HFFc6 (cell line): ENCODE results near the gene SHLD1. TPM values are rescaled to one million over a fixed set of nuclear protein-coding genes. Genes with fewer than 3 reads are reported as not detected.
A peak's percentile ranks its signal among the peaks of the same experiment; 100 is the strongest.
"Not testable (repeated sequence)": the region's sequence is repeated elsewhere in the genome, so short reads cannot be mapped to it uniquely, and the experiment has no call there.

Experiments
- DNase-seq: peaks from one replicate; pipeline ENCODE4 v3.0.0-alpha.2; 2018
- H3K27ac Mint-ChIP-seq: 2 replicates; pipeline ENCODE4 v1.8.0; 2020; ENCODE audit warnings: mild to moderate bottlenecking, mixed read lengths
- H3K27me3 Mint-ChIP-seq: 2 replicates; pipeline ENCODE4 v1.8.0; 2021; ENCODE audit warnings: mild to moderate bottlenecking, moderate library complexity, mixed read lengths; ENCODE audit not compliant: insufficient read depth
- H3K36me3 Mint-ChIP-seq: 2 replicates; pipeline ENCODE4 v1.8.0; 2021; ENCODE audit warnings: low read depth, mixed read lengths
- H3K4me1 Mint-ChIP-seq: 2 replicates; pipeline ENCODE4 v1.8.0; 2020; ENCODE audit warnings: low read depth, mixed read lengths
- H3K4me3 Mint-ChIP-seq: 2 replicates; pipeline ENCODE4 v1.8.0; 2020; ENCODE audit warnings: mild to moderate bottlenecking, moderate library complexity, mixed read lengths
- H3K9me3 Mint-ChIP-seq: 2 replicates; pipeline ENCODE4 v1.8.0; 2020; ENCODE audit warnings: mild to moderate bottlenecking, mixed read lengths
- CTCF ChIP-seq: fragments of 200-600 bp; sonication (generic); IDR thresholded peaks from 2 replicates; pipeline ENCODE4 v1.5.0; 2021; ENCODE audit warnings: antibody characterized with exemption, mild to moderate bottlenecking
- total RNA-seq, 6 experiments: library from RNA; stranded (reverse); fragmentation: NEBNext Ultra II Directional; extraction: Animal tissue kit (Norgen Biotek cat#: 25700); gene quantifications; 2 replicates in 1 of 6; 3 replicates in 5 of 6; pipeline ENCODE4 v1.2.3, GENCODE V29; 2021

Gene SHLD1
- total RNA-seq, 6 experiments from 2014 or later = 3.5 to 4.4 (median 3.8) TPM

- no peaks in the 10 kb centered on the region for H3K9me3 Mint-ChIP-seq
- DNase-seq = no peak
- TF ChIP-seq CTCF = no peak
- peaks cover 27% of the 10 kb centered on the region for H3K27me3 Mint-ChIP-seq
- no peak overlapping the region for H3K4me3 Mint-ChIP-seq
- H3K27ac Mint-ChIP-seq = no peak overlapping the region
- H3K4me1 Mint-ChIP-seq = peaks cover 17% of the 10 kb centered on the region
- no peaks in the 10 kb centered on the region for H3K36me3 Mint-ChIP-seq
Measured at GRCh38 chr20:5737619-5737953, 12.6 kb upstream of the SHLD1 start.

DNA sequence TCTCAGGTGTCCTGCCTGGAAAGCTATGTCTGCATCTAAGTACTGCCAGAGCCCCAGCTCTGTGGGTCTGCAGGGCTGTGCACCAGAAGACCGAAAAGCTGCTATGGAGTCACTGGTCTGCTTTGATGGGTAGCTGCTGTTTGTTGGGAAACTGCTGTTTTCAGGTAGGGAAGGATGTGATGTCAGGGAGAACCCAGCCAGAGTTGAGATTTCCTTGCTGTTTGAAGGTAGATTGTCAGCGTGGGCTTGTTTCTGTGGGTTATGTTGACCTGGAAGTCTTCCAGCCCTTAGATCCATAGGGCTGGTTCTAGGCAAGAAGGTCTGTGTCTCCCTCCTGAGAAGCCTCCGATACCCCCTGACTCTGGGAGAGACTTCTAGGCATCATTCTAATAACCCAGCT, 12.2 kb upstream of the SHLD1 start:
- DNase-seq = no peak
- Mint-ChIP-seq H3K9me3 (no peaks in the 10 kb centered on the region), H3K27ac (no peak overlapping the region), H3K36me3 (no peaks in the 10 kb centered on the region), H3K4me1 (peaks cover 17% of the 10 kb centered on the region), H3K4me3 (no peak overlapping the region), H3K27me3 (peaks cover 30% of the 10 kb centered on the region)
- TF ChIP-seq CTCF = no peak

GRCh38 chr20:5740643-5741042, 9.6 kb upstream of the SHLD1 start:
- H3K4me3 Mint-ChIP-seq, H3K36me3 Mint-ChIP-seq, H3K27ac Mint-ChIP-seq, DNase-seq, H3K9me3 Mint-ChIP-seq: not testable (repeated sequence)
- Mint-ChIP-seq H3K27me3 (peaks cover 31% of the 10 kb centered on the region), H3K4me1 (peaks cover 17% of the 10 kb centered on the region)

DNA sequence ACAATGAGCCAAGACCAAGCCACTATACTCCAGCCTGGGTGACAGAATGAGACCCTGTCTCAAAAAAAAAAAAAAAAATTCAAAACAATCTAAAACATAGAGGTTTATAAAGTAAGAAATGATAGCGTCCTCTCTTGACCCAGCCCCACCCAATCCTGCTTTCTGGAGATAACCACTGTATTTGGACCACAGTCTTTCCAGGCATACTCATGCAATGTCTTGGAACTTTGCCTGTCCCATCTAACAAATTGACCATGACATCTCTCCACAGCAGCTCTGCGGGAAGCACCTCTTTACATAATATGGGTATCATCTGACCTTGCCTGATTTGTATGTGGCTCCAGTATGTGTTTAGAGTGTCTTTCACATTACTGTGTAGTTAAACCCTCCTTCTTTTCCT, 9.1 kb upstream of the SHLD1 start:
- Mint-ChIP-seq H3K36me3 (no peaks in the 10 kb centered on the region), H3K27ac (no peak overlapping the region), H3K27me3 (peaks cover 31% of the 10 kb centered on the region), H3K4me3 (no peak overlapping the region), H3K9me3 (no peaks in the 10 kb centered on the region), H3K4me1 (peaks cover 17% of the 10 kb centered on the region)
- no peak for TF ChIP-seq CTCF
- peak; percentile 52 for DNase-seq

- Mint-ChIP-seq H3K4me3 (no peak overlapping the region), H3K27ac (no peak overlapping the region), H3K9me3 (no peaks in the 10 kb centered on the region), H3K27me3 (peaks cover 29% of the 10 kb centered on the region), H3K4me1 (peaks cover 14% of the 10 kb centered on the region), H3K36me3 (no peaks in the 10 kb centered on the region)
- no peak for DNase-seq
- no peak for TF ChIP-seq CTCF
Measured at GRCh38 chr20:5742041-5742440, 8.2 kb upstream of the SHLD1 start.

- Mint-ChIP-seq H3K36me3 (peaks cover 5% of the 10 kb centered on the region), H3K27me3 (peaks cover 21% of the 10 kb centered on the region), H3K27ac (no peak overlapping the region), H3K4me3 (no peak overlapping the region), H3K4me1 (peaks cover 13% of the 10 kb centered on the region), H3K9me3 (peaks cover 4% of the 10 kb centered on the region)
- DNase-seq = no peak
- TF ChIP-seq CTCF = no peak
Measured at GRCh38 chr20:5745416-5746030, 4.7 kb upstream of the SHLD1 start.
